Spleen (tissue), 7 donors: ENCODE data around the gene OPCML.

Source experiments
- POLR2A ChIP-seq, 3 donors: fragments of 450-650 bp; IDR thresholded peaks; one replicate each; pipeline ENCODE4 v1.5.1; 2017; ENCODE audit warnings: antibody characterized with exemption in 3 of 3, mild to moderate bottlenecking in 1 of 3
- TF ChIP-seq, protein P1 (sequence below), 11 experiments: fragments of 200-600 bp in 7 of 11; fragments of 450-650 bp in 4 of 11; sonication (generic) in 4 of 11; IDR thresholded peaks in 8 of 11; conservative IDR thresholded peaks in 3 of 11; 1 replicate in 7 of 11; 2 replicates in 4 of 11; pipeline versions ENCODE4 v1.4.0 to v1.8.0; 2016 to 2021; ENCODE audit warnings: antibody characterized with exemption in 11 of 11, inconsistent platforms in 4 of 11, mild to moderate bottlenecking in 1 of 11
- donor health status: DM: no; HTN: no; CAD: no; lungs with moderate emphysema.
- donor health status: DM: no; HTN: no; CAD: no.
- donor health status: DM: no; HTN: no; CAD: no.

DNA sequence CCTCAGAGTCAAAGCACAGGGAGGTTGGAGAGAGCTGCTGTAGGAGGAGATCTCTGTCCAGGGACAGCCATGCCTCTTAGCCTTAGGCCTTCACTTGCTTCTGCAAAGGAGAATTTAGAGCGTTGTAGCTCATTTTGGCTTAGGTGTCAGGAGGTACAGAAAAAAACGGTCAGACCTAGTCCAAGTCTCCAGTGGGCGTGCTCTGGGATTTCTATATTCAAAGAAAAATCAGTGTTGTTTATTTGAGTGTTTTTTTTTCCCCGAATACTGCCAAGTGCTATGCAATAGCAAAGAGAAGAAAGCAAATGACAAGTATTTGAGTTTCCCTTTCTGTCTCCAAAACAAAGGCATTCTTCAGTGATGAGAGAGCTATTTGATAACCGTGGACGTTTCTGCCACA, 22.7 kb upstream of the OPCML start:
- no peak for TF ChIP-seq POLR2A (IDR thresholded peaks at IDR 0.05)
- TF ChIP-seq, protein P1, sequence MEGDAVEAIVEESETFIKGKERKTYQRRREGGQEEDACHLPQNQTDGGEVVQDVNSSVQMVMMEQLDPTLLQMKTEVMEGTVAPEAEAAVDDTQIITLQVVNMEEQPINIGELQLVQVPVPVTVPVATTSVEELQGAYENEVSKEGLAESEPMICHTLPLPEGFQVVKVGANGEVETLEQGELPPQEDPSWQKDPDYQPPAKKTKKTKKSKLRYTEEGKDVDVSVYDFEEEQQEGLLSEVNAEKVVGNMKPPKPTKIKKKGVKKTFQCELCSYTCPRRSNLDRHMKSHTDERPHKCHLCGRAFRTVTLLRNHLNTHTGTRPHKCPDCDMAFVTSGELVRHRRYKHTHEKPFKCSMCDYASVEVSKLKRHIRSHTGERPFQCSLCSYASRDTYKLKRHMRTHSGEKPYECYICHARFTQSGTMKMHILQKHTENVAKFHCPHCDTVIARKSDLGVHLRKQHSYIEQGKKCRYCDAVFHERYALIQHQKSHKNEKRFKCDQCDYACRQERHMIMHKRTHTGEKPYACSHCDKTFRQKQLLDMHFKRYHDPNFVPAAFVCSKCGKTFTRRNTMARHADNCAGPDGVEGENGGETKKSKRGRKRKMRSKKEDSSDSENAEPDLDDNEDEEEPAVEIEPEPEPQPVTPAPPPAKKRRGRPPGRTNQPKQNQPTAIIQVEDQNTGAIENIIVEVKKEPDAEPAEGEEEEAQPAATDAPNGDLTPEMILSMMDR (IDR thresholded peaks at IDR 0.05 in 8 of 11, conservative IDR thresholded peaks at IDR 0.05 in 3 of 11) = no peak
